HG03280 (cell line): ENCODE measurements around the gene XRRA1.

Experiments
- ATAC-seq: cut with Tn5 transposase; IDR thresholded peaks from one replicate; pipeline ENCODE4 v1.9.1; 2021; ENCODE audit warnings: mild to moderate bottlenecking, moderate library complexity; ENCODE audit not compliant: unreplicated experiment

The XRRA1 gene

GRCh38 chr11:74950374-74950969 is 1.6 kb upstream of the XRRA1 start:
- no peak for ATAC-seq

GRCh38 chr11:74949753-74950137 is 854 bp upstream of the XRRA1 start:
- no peak for ATAC-seq

- peak; percentile 16 for ATAC-seq
Observed at GRCh38 chr11:74948546-74948897, 369 bp downstream of the XRRA1 start.

GRCh38 chr11:74942073-74942759 is 6.7 kb downstream of the XRRA1 start:
- ATAC-seq = no peak

- ATAC-seq = no peak
Observed at GRCh38 chr11:74941492-74941891, 7.4 kb downstream of the XRRA1 start.

GRCh38 chr11:74937696-74938475 is 11.0 kb downstream of the XRRA1 start:
- no peak for ATAC-seq

GRCh38 chr11:74936976-74937375 is 11.9 kb downstream of the XRRA1 start:
- ATAC-seq = no peak

GRCh38 chr11:74936087-74936486 is 12.8 kb downstream of the XRRA1 start:
- ATAC-seq = no peak

GRCh38 chr11:74935285-74935684 is 13.6 kb downstream of the XRRA1 start:
- ATAC-seq = no peak

- no peak for ATAC-seq
Observed at GRCh38 chr11:74933765-74934164, 15.1 kb downstream of the XRRA1 start.

GRCh38 chr11:74932797-74933196 is 16.1 kb downstream of the XRRA1 start:
- no peak for ATAC-seq

- ATAC-seq = no peak
Observed at GRCh38 chr11:74932169-74932568, 16.7 kb downstream of the XRRA1 start.

GRCh38 chr11:74929431-74930363 is 19.2 kb downstream of the XRRA1 start:
- peak; percentile 71 for ATAC-seq

GRCh38 chr11:74927496-74927895 is 21.4 kb downstream of the XRRA1 start:
- ATAC-seq = no peak

GRCh38 chr11:74926304-74927030 is 22.4 kb downstream of the XRRA1 start:
- no peak for ATAC-seq

GRCh38 chr11:74925281-74925680 is 23.6 kb downstream of the XRRA1 start:
- no peak for ATAC-seq

GRCh38 chr11:74923125-74923524 is 25.8 kb downstream of the XRRA1 start:
- ATAC-seq = no peak

GRCh38 chr11:74909812-74910211 is 39.1 kb downstream of the XRRA1 start:
- ATAC-seq = no peak

GRCh38 chr11:74909385-74909784 is 39.5 kb downstream of the XRRA1 start:
- no peak for ATAC-seq

GRCh38 chr11:74905326-74905725 is 43.6 kb downstream of the XRRA1 start:
- ATAC-seq = no peak
